SHP77 treated with DMSO at 0.1 percent for 48 hours (cell line): ENCODE data around the gene OAS3.
"Not testable (repeated sequence)": the region's sequence is repeated elsewhere in the genome, so short reads cannot be mapped to it uniquely, and the experiment has no call there.

Experiments used
- DNase-seq: peaks from one replicate; lab custom pipeline; 2025; lab: John Stamatoyannopoulos, UW

The OAS3 gene

DNA sequence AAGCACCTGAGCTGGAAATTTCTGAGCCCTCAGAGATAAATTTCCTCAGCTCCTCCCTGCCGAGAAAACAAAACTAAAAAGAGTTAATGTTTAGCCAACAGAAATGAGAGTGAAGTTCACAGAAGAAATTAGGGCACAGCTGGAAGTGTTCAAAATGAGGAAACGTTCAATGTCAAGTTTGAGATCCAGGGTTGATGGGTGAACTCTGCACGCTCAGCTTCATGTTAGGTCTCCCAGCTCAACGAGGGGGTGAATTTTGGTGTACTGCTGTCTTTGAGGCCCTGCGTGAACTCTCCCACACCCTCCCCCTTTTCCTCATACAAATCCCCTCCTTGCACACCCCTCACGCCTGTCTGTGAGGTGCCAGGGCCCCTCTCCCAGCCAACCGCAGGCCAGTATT lies 13.3 kb upstream of the OAS3 start:
- no peak for DNase-seq

- DNase-seq: not testable (repeated sequence)
Measured at GRCh38 chr12:112926416-112927033, 11.7 kb upstream of the OAS3 start.

DNA sequence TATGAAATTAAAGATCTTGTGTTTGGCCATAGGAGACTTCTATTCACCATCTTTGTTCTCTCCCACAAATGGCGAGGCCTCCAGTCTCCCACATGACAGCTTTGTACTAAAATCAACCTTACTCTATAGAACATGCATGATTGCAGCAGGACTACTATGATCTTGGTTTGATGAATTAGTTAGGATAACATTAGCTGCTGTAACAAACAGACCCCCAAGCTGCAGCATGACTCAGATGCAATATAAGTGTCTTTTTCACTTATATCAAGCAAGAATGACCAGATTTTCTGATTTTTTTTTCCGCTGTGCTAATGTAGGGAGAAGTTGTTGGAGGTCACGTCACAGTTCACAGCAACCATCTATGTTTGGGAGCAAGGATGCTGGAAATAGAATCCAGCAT lies 10.8 kb upstream of the OAS3 start:
- DNase-seq: no peak

DNA sequence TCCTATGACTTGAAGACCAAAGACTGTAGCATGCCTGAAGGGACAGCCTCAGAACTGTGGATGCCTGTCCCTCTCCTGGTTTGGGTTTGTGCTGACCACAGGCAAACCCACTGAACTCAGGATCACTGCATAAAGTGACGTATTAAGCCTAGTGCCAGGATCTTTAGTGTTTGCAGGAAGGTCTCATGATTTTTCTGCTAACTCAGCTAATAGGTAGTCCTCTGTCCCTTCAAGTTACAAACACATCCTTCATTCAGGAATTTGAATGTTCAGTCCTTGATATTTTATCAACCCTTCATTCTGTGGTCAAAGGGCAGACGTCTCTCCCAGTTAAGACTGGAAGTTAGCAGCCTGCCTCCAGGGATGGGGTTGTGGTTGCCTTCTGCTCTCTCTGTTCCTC lies 10.3 kb upstream of the OAS3 start:
- DNase-seq: no peak

DNA sequence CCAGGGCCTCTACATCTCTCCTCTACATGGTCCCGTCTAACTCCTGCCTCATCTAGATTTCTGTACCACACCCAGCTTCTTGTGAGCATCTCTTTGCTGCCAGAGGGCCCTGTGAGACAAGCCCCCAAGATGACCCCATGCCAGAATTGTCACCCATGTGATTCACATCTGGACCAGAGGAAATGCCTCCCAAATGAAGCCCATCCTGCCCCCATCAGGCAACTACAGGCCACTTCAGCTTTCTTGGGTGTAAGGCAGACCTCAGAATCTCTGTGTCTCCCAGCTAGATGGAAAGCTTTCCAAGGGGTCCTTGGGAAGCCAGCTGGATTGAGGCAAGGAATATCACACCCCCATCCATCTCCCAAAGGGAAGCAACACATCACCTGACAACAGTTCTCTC lies 9.3 kb upstream of the OAS3 start:
- no peak for DNase-seq

- no peak for DNase-seq
Measured at GRCh38 chr12:112929715-112930114, 8.6 kb upstream of the OAS3 start.

- no peak for DNase-seq
Measured at GRCh38 chr12:112930350-112930749, 7.9 kb upstream of the OAS3 start.

DNA sequence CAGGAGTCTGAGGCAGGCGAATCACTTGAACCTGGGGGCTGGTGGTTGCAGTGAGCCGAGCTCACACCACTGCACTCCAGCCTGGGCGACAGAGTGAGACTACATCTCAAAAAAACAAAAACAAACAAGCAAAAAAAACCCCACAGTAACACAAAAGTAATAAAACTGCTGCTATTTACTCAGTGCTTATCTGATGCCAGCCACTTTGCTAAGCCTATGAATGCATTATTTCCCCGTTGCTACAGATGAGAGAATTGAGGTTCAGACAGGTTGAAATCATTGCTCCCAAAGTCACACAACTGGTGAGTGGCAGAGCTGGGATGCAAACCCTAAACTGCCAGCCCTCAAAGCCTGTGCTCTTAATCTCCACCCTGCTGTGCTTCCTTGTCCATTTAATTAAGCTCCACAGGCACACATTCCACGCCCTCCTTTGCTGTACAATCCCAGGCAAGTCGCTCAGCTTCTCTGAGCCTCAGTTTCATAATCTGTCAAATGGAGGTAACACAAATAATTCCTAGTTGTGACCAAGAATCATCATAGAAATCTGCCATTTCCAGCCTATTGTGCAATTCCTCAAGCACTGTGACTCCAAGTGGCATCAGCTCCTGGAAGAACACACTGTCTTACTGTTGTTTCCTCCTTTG lies 5.7 kb upstream of the OAS3 start:
- no peak for DNase-seq

DNA sequence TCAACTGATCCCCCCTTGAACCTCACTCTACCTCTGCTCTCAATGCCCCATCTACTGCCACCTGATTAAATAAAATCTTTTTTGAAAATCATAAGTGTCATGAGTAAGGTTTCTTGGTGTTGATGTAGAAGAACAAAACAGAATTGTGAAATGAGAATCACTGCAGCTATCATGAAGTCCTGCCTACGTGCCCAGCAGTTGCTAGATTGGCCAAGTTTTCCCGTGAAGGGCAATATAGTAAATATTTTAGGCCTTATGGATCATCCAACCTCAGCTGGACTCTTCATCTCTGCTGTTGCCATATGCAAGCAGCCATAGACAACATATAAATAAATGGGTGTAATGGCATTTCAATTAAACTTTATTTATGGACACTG lies 5.2 kb upstream of the OAS3 start:
- no peak for DNase-seq

GRCh38 chr12:112936264-112936663 lies 2.0 kb upstream of the OAS3 start:
- no peak for DNase-seq

GRCh38 chr12:112936927-112937326 lies 1.3 kb upstream of the OAS3 start:
- no peak for DNase-seq

- DNase-seq: no peak
Measured at GRCh38 chr12:112938751-112939150, 477 bp downstream of the OAS3 start.

- DNase-seq: no peak
Measured at GRCh38 chr12:112939761-112940381, 1.6 kb downstream of the OAS3 start.

- DNase-seq: no peak
Measured at GRCh38 chr12:112941528-112942335, 3.5 kb downstream of the OAS3 start.

GRCh38 chr12:112942572-112942971 lies 4.3 kb downstream of the OAS3 start:
- no peak for DNase-seq

GRCh38 chr12:112944024-112944690 lies 5.9 kb downstream of the OAS3 start:
- DNase-seq: no peak

DNA sequence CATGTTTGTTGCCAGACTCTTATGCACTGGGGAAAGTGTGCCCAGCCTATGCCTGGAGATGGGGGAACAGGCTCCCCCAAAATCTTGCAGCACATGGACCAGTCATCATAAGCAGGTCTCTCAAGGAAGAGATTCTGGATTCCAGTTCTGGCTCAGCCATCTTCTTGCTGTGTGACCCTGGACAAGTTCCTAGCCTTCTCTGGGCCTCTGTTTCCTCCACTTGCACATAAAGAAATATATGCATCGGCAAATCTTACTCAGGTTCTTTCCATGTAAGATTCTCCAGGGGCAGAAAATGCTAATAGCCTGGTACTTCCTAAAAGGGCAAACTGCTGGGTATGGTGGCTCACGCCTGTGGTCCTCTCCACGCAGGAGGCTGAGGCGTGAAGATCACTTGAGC lies 7.2 kb downstream of the OAS3 start:
- no peak for DNase-seq

DNA sequence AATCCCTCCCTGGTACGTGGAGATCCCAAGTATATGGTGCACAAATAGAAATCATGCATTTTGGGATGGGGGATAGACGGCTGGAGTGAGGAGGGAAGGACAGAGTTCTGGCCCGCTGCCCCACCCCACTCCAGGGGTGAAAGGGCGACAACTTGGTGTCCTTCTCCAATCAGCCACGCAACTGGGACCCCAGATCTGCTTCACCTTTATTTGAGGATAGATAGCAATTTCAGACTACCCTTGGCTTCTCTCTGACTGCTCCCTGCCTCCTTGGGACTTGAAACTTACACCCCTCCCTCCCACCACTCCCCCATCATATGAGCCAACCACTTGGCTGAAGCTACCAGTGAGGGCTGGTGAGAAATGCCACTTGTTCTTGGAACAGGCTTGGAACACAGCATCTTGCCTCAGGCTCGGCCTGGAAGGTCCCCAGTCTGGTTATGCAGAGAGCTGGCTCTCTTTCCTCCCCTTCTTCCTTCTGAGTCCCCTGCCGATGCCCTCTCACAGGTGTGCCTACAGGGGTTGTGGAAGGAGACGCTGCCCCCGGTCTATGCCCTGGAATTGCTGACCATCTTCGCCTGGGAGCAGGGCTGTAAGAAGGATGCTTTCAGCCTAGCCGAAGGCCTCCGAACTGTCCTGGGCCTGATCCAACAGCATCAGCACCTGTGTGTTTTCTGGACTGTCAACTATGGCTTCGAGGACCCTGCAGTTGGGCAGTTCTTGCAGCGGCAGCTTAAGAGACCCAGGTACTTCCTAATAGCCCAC lies 8.1 kb downstream of the OAS3 start:
- no peak for DNase-seq

GRCh38 chr12:112947314-112947713 lies 9.0 kb downstream of the OAS3 start:
- DNase-seq: no peak

- DNase-seq: no peak
Measured at GRCh38 chr12:112947761-112948160, 9.5 kb downstream of the OAS3 start.

DNA sequence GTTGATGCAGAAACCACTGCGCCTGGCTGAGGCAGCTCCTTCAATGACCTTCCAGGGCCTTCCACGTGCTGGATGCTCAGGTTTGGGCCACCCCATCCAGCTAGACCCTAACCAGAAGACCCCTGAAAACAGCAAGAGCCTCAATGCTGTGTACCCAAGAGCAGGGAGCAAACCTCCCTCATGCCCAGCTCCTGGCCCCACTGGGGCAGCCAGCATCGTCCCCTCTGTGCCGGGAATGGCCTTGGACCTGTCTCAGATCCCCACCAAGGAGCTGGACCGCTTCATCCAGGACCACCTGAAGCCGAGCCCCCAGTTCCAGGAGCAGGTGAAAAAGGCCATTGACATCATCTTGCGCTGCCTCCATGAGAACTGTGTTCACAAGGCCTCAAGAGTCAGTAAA lies 10.5 kb downstream of the OAS3 start:
- no peak for DNase-seq

- no peak for DNase-seq
Measured at GRCh38 chr12:112950701-112951100, 12.4 kb downstream of the OAS3 start.
